K562 (cell line): Measurements from ENCODE around the gene SLC26A6. TPM values are rescaled to one million over a fixed set of nuclear protein-coding genes. Genes with fewer than 3 reads are reported as not detected.

Experiments
- BRD9 ChIP-seq: fragments of 450-650 bp; IDR thresholded peaks from 2 replicates; pipeline ENCODE4 v1.6.1; 2018; ENCODE audit warnings: low read depth; ENCODE audit not compliant: partially characterized antibody
- DNMT1 ChIP-seq: fragments of 450-650 bp; IDR thresholded peaks from 2 replicates; pipeline ENCODE4 v1.6.1; 2016; ENCODE audit warnings: antibody characterized with exemption, mild to moderate bottlenecking
- FIP1L1 ChIP-seq: fragments of 200-400 bp; formaldehyde crosslinking; IDR thresholded peaks from 2 replicates; pipeline ENCODE4 v1.6.1; 2018; ENCODE audit warnings: mild to moderate bottlenecking, low read depth, low read length; ENCODE audit not compliant: poor library complexity, severe bottlenecking
- HES1 ChIP-seq: fragments of 450-650 bp; IDR thresholded peaks from 2 replicates; pipeline ENCODE4 v1.6.1; 2016; ENCODE audit warnings: low read depth, mild to moderate bottlenecking, moderate library complexity
- MCM2 ChIP-seq: fragments of 450-650 bp; IDR thresholded peaks from 2 replicates; pipeline ENCODE4 v1.6.1; 2017; ENCODE audit warnings: low read depth, mild to moderate bottlenecking
- MYNN ChIP-seq, 2 experiments: sonication (generic); formaldehyde crosslinking in 1 of 2; IDR thresholded peaks; 2 replicates each; pipeline versions ENCODE4 v1.5.0 to v1.6.1; 2016 to 2020; ENCODE audit warnings: antibody characterized with exemption in 1 of 2, missing genetic modification reagents in 1 of 2
- PML ChIP-seq: IDR thresholded peaks from 2 replicates; pipeline ENCODE4 v1.6.1; 2012; ENCODE audit warnings: low read length, inconsistent platforms
- RBM25 ChIP-seq: fragments of 200-400 bp; formaldehyde crosslinking; IDR thresholded peaks from 2 replicates; pipeline ENCODE4 v1.6.1; 2018; ENCODE audit warnings: low read length, low read depth, moderate library complexity; ENCODE audit not compliant: severe bottlenecking
- SETDB1 ChIP-seq: IDR thresholded peaks from one replicate; pipeline ENCODE4 v1.6.1; 2012; ENCODE audit warnings: low read length, control low read depth, inconsistent platforms
- SMC3 ChIP-seq: conservative IDR thresholded peaks from 2 replicates; pipeline ENCODE4 v1.6.1; 2011; ENCODE audit warnings: low read depth, low read length, improper control_type of control experiment; ENCODE audit not compliant: insufficient read depth
- SOX6 ChIP-seq: fragments of 450-650 bp; IDR thresholded peaks from 2 replicates; pipeline ENCODE4 v1.6.1; 2014; ENCODE audit warnings: mild to moderate bottlenecking
- TAF7 ChIP-seq: fragments of 450-650 bp; IDR thresholded peaks from 2 replicates; pipeline ENCODE4 v1.6.1; 2016; ENCODE audit warnings: missing genetic modification characterization, missing compliant biosample characterization
- TCF7 ChIP-seq: sonication (generic); IDR thresholded peaks from 2 replicates; pipeline ENCODE4 v1.6.1; 2016; ENCODE audit warnings: antibody characterized with exemption, borderline replicate concordance
- TCFL5 ChIP-seq: fragments of 250-450 bp; sonication (Bioruptor Pico); conservative IDR thresholded peaks from 2 replicates; pipeline ENCODE4 v1.6.1; 2021; ENCODE audit warnings: mild to moderate bottlenecking, moderate library complexity, matching md5 sums
- UBTF ChIP-seq, 2 experiments: IDR thresholded peaks; 2 replicates each; pipeline ENCODE4 v1.6.1; 2012; ENCODE audit warnings: improper control_type of control experiment in 2 of 2, low read depth in 2 of 2, low read length in 2 of 2, borderline replicate concordance in 1 of 2
- ZBTB8A ChIP-seq: fragments of 450-650 bp; IDR thresholded peaks from 2 replicates; pipeline ENCODE4 v1.6.1; 2018; ENCODE audit warnings: mild to moderate bottlenecking, moderate library complexity; ENCODE audit not compliant: partially characterized antibody
- polyA plus RNA-seq, 8 experiments: library from polyadenylated mRNA; depleted of rRNA in 4 of 8; stranded (reverse) in 5 of 8; unstranded in 3 of 8; fragments of >200 nt; fragmentation: Nextera tagmentation in 2 of 8; fragmentation: Illumina TruSeq in 1 of 8; extraction: Ambion mirVana in 2 of 8; extraction: Trizol in 1 of 8; gene quantifications; 2 replicates each; pipeline versions ENCODE4 v1.2.1 to v1.2.3, GENCODE V29; 2011 to 2014; ENCODE audit warnings: inconsistent platforms in 1 of 8, missing spikeins in 1 of 8
- total RNA-seq, 7 experiments: library from RNA; depleted of rRNA in 6 of 7; stranded (reverse); fragments of >200 nt in 6 of 7; fragmentation: Illumina TruSeq in 2 of 7; extraction: Trizol in 2 of 7; gene quantifications; 2 replicates each; pipeline versions ENCODE4 v1.2.1 to v1.2.3, GENCODE V29; 2011 to 2021; ENCODE audit warnings: low replicate concordance in 1 of 7
- TF ChIP-seq, protein P1 (sequence below): sonication (generic); formaldehyde crosslinking; IDR thresholded peaks from 2 replicates; pipeline ENCODE4 v1.8.0; 2023; ENCODE audit warnings: mild to moderate bottlenecking, missing genetic modification reagents
- TF ChIP-seq, protein P2 (sequence below): fragments of 450-650 bp; IDR thresholded peaks from 2 replicates; pipeline ENCODE4 v1.6.1; 2016; ENCODE audit warnings: mild to moderate bottlenecking

Gene SLC26A6
- total and polyA plus RNA-seq, 9 of the 15 experiments (the other 6 are each of a cell fraction or from before 2014, with no cell fraction given), result 2.1 to 27.2 (median 14.8) TPM

DNA sequence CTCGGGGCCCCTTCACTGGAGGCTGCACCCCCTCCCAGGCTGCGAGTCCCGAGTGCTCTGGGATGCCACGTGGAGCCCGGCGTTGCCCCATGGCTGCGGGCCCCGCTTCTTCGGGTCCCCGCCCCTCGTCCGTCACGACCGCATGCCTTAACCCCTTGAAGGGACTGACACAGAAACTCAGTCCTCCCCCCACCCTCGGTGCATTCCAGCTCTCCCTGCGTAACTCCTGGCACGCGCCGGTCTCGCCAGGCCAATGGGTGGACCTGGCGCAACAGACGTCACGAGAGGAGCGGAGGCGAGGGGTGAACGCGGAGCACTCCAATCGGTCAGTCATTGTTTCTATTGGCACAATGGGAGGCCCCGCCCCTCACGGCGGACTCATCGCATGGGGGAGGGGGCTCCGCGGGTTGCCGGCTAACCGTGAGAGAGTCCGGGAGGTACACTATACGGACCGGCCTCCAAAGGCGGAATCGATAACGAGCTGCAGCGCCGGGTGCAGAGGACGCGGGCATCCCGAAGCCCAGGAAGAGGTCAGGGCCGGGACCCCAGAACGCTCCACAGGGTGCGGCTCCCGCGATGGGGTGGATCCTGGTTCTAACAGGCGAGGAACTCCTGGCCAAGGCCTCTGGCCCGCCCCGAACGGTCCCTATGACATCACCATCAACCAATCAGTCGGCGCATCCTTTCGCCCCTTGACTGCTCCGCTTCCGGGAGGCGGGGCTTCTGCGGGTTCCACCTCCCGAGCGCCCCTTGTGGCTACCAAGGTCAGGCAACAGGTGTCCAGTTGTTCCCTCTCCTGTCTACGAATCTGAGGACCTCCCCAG lies 28.4 kb upstream of the SLC26A6 start (continued):
- 0 out of 4 replicates have a peak, but pooled peaks of 1 of the 2 experiments have one; percentile 55 for TF ChIP-seq UBTF (IDR thresholded peaks at IDR 0.05; ENCODE audit: borderline replicate concordance in 1 of 2, low read depth in 2 of 2, low read length in 2 of 2)
- TF ChIP-seq, protein P1, sequence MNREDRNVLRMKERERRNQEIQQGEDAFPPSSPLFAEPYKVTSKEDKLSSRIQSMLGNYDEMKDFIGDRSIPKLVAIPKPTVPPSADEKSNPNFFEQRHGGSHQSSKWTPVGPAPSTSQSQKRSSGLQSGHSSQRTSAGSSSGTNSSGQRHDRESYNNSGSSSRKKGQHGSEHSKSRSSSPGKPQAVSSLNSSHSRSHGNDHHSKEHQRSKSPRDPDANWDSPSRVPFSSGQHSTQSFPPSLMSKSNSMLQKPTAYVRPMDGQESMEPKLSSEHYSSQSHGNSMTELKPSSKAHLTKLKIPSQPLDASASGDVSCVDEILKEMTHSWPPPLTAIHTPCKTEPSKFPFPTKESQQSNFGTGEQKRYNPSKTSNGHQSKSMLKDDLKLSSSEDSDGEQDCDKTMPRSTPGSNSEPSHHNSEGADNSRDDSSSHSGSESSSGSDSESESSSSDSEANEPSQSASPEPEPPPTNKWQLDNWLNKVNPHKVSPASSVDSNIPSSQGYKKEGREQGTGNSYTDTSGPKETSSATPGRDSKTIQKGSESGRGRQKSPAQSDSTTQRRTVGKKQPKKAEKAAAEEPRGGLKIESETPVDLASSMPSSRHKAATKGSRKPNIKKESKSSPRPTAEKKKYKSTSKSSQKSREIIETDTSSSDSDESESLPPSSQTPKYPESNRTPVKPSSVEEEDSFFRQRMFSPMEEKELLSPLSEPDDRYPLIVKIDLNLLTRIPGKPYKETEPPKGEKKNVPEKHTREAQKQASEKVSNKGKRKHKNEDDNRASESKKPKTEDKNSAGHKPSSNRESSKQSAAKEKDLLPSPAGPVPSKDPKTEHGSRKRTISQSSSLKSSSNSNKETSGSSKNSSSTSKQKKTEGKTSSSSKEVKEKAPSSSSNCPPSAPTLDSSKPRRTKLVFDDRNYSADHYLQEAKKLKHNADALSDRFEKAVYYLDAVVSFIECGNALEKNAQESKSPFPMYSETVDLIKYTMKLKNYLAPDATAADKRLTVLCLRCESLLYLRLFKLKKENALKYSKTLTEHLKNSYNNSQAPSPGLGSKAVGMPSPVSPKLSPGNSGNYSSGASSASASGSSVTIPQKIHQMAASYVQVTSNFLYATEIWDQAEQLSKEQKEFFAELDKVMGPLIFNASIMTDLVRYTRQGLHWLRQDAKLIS (CRISPR knock-in tag), result peak; percentile 82
- no peak for TF ChIP-seq MCM2
- no peak for TF ChIP-seq FIP1L1
- no peak for TF ChIP-seq ZBTB8A
- no peak for TF ChIP-seq SMC3
- TF ChIP-seq, protein P2, sequence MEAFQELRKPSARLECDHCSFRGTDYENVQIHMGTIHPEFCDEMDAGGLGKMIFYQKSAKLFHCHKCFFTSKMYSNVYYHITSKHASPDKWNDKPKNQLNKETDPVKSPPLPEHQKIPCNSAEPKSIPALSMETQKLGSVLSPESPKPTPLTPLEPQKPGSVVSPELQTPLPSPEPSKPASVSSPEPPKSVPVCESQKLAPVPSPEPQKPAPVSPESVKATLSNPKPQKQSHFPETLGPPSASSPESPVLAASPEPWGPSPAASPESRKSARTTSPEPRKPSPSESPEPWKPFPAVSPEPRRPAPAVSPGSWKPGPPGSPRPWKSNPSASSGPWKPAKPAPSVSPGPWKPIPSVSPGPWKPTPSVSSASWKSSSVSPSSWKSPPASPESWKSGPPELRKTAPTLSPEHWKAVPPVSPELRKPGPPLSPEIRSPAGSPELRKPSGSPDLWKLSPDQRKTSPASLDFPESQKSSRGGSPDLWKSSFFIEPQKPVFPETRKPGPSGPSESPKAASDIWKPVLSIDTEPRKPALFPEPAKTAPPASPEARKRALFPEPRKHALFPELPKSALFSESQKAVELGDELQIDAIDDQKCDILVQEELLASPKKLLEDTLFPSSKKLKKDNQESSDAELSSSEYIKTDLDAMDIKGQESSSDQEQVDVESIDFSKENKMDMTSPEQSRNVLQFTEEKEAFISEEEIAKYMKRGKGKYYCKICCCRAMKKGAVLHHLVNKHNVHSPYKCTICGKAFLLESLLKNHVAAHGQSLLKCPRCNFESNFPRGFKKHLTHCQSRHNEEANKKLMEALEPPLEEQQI, result no peak
- 0 out of 2 replicates have a peak, but pooled peaks have one; percentile 47 for TF ChIP-seq MYNN (IDR thresholded peaks at IDR 0.05)
- TF ChIP-seq MYNN (CRISPR knock-in tag; IDR thresholded peaks at IDR 0.05), result no peak
- TF ChIP-seq PML, result 0 out of 2 replicates have a peak, but pooled peaks have one; percentile 11
- TF ChIP-seq TAF7 (tag), result no peak
- TF ChIP-seq BRD9, result no peak
- no peak for TF ChIP-seq TCF7
- TF ChIP-seq TCFL5, result no peak
- peak; percentile 95 for TF ChIP-seq HES1
- no peak for TF ChIP-seq DNMT1
- peak; percentile 93 for TF ChIP-seq SOX6
- no peak for TF ChIP-seq SETDB1
- no peak for TF ChIP-seq RBM25
